Neural cell (in vitro differentiated cells): Measurements from ENCODE around the gene CHTF18. TPM values are rescaled to one million over a fixed set of nuclear protein-coding genes. Genes with fewer than 3 reads are reported as not detected.

ENCODE experiments used
- H2AFZ ChIP-seq: fragments of 200-600, 300-800 bp; sonication (generic), shearing (Covaris generic); 2 replicates; pipeline ENCODE4 v1.6.0; 2014; ENCODE audit warnings: low read depth, mild to moderate bottlenecking, antibody characterized with exemption, low read length, moderate library complexity
- H3F3A ChIP-seq: fragments of 200-600 bp; shearing (Covaris generic); 2 replicates; pipeline ENCODE4 v1.6.1; 2016; ENCODE audit warnings: mild to moderate bottlenecking, moderate library complexity, mixed read lengths, antibody characterized with exemption, low read length; ENCODE audit not compliant: insufficient read depth, poor library complexity, severe bottlenecking
- H3K27ac ChIP-seq: fragments of 200-600, 300-800 bp; sonication (generic), shearing (Covaris generic); 2 replicates; pipeline ENCODE4 v1.5.1; 2014; ENCODE audit warnings: mild to moderate bottlenecking, low read length, moderate library complexity
- H3K27me3 ChIP-seq: fragments of 300-800, 200-600 bp; sonication (generic), shearing (Covaris generic); 2 replicates; pipeline ENCODE4 v1.6.0; 2014; ENCODE audit warnings: mild to moderate bottlenecking, low read depth, low read length, moderate library complexity; ENCODE audit not compliant: insufficient read depth
- H3K36me3 ChIP-seq: fragments of 300-800, 200-600 bp; sonication (generic), shearing (Covaris generic); 2 replicates; pipeline ENCODE4 v1.5.1; 2014; ENCODE audit warnings: mild to moderate bottlenecking, antibody characterized with exemption, low read length, moderate library complexity; ENCODE audit not compliant: insufficient read depth
- H3K4me2 ChIP-seq: fragments of 300-800, 200-600 bp; sonication (generic), shearing (Covaris generic); 2 replicates; pipeline ENCODE4 v1.6.0; 2014; ENCODE audit warnings: mild to moderate bottlenecking, low read length
- H3K4me3 ChIP-seq: fragments of 300-800, 200-600 bp; sonication (generic), shearing (Covaris generic); 2 replicates; pipeline ENCODE4 v1.5.1; 2014; ENCODE audit warnings: mild to moderate bottlenecking, low read length, moderate library complexity
- H3K79me2 ChIP-seq: fragments of 200-600 bp; shearing (Covaris generic); replicated peaks from 2 replicates; pipeline ENCODE4 v1.6.0; 2014; ENCODE audit warnings: mild to moderate bottlenecking, low read length, moderate library complexity; ENCODE audit not compliant: insufficient read depth
- H3K9ac ChIP-seq: fragments of 300-800, 200-600 bp; sonication (generic), shearing (Covaris generic); 2 replicates; pipeline ENCODE4 v1.6.1; 2016; ENCODE audit warnings: mild to moderate bottlenecking, low read length, mixed read lengths
- H3K9me2 ChIP-seq: fragments of 200-600 bp; shearing (Covaris generic); 2 replicates; pipeline ENCODE4 v1.6.1; 2016; ENCODE audit warnings: mild to moderate bottlenecking, low read length, mixed read lengths; ENCODE audit not compliant: insufficient read depth
- H3K9me3 ChIP-seq: fragments of 200-600, 300-800 bp; sonication (generic), shearing (Covaris generic); 2 replicates; pipeline ENCODE4 v1.6.1; 2016; ENCODE audit warnings: mild to moderate bottlenecking, mixed run types, low read length, moderate library complexity, mixed read lengths
- H4K20me1 ChIP-seq: fragments of 200-600 bp; shearing (Covaris generic); 2 replicates; pipeline ENCODE4 v1.6.1; 2016; ENCODE audit warnings: mild to moderate bottlenecking, mixed run types; ENCODE audit not compliant: insufficient read depth
- EP300 ChIP-seq: fragments of 450-650 bp; conservative IDR thresholded peaks from 2 replicates; pipeline ENCODE4 v1.6.1; 2014; ENCODE audit warnings: antibody characterized with exemption, mild to moderate bottlenecking, moderate library complexity; ENCODE audit not compliant: poor library complexity, severe bottlenecking
- EZH2 ChIP-seq: fragments of 200-600, 300-800 bp; shearing (Covaris generic), sonication (generic); IDR thresholded peaks from 2 replicates; pipeline ENCODE4 v1.6.1; 2014; ENCODE audit warnings: antibody characterized with exemption, low read length, borderline replicate concordance, mild to moderate bottlenecking; ENCODE audit not compliant: insufficient read depth, poor library complexity, severe bottlenecking
- MXI1 ChIP-seq: fragments of 450-650 bp; conservative IDR thresholded peaks from 2 replicates; pipeline ENCODE4 v1.6.1; 2014; ENCODE audit warnings: antibody characterized with exemption, mild to moderate bottlenecking; ENCODE audit not compliant: poor library complexity, severe bottlenecking
- POLR2AphosphoS5 ChIP-seq: IDR thresholded peaks from 2 replicates; pipeline ENCODE4 v1.6.1; 2012
- RAD21 ChIP-seq: fragments of 450-650 bp; conservative IDR thresholded peaks from 2 replicates; pipeline ENCODE4 v1.6.1; 2014; ENCODE audit warnings: antibody characterized with exemption, mild to moderate bottlenecking, moderate library complexity
- SMC3 ChIP-seq: fragments of 450-650 bp; conservative IDR thresholded peaks from 2 replicates; pipeline ENCODE4 v1.6.1; 2014; ENCODE audit warnings: antibody characterized with exemption, mild to moderate bottlenecking, moderate library complexity; ENCODE audit not compliant: poor library complexity
- TAF1 ChIP-seq: IDR thresholded peaks from 2 replicates; pipeline ENCODE4 v1.6.1; 2012; ENCODE audit warnings: low read depth
- polyA plus RNA-seq: library from polyadenylated mRNA; depleted of rRNA; stranded (reverse); fragments of >200 nt; gene quantifications from 2 replicates; pipeline ENCODE4 v1.2.3, GENCODE V29; 2014
- TF ChIP-seq, protein P1 (sequence below): fragments of 450-650 bp; IDR thresholded peaks from 2 replicates; pipeline ENCODE4 v1.5.1; 2014; ENCODE audit warnings: antibody characterized with exemption, mild to moderate bottlenecking, moderate library complexity; ENCODE audit not compliant: poor library complexity, severe bottlenecking
- TF ChIP-seq, protein P2 (sequence below): IDR thresholded peaks from 2 replicates; pipeline ENCODE4 v1.6.1; 2012; ENCODE audit warnings: borderline replicate concordance

CHTF18 gene
- polyA plus RNA-seq, 1 donor from 2014 or later = 31.2 TPM

DNA sequence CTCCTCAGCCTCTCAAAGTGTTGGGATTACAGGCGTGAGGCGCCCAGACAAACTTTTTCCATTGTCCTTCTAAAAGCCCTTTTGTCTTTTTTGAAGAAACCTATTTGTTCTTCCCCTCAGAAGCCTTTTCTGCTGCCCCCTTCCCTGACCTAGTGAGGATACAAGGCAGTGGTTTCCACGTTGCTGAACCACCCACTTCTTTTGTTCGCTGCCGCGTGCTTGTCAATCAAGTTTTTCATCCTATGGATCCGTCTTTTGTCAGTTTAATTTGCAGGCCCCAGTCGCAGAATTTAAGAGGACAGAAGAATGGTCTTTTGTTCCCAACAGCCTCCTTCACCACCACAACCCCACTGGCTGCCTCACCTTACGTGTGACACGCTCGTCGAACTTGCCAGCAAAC lies 32.3 kb downstream of the CHTF18 start:
- Histone ChIP-seq H3K4me2 (no peak overlapping the region), H3K9ac (no peak overlapping the region), H3K36me3 (no peaks in the 10 kb centered on the region), H3K4me3 (no peak overlapping the region), H3K9me3 (no peaks in the 10 kb centered on the region), H3K79me2 (no peaks in the 10 kb centered on the region), H3K9me2 (no peaks in the 10 kb centered on the region), H4K20me1 (no peaks in the 10 kb centered on the region), H3F3A (no peaks in the 10 kb centered on the region), H2AFZ (no peak overlapping the region), H3K27ac (no peak overlapping the region), H3K27me3 (no peaks in the 10 kb centered on the region)
- TF ChIP-seq TAF1 (no peak), MXI1 (no peak), EZH2 (no peak), EP300 (no peak), SMC3 (no peak)
- TF ChIP-seq, protein P1, sequence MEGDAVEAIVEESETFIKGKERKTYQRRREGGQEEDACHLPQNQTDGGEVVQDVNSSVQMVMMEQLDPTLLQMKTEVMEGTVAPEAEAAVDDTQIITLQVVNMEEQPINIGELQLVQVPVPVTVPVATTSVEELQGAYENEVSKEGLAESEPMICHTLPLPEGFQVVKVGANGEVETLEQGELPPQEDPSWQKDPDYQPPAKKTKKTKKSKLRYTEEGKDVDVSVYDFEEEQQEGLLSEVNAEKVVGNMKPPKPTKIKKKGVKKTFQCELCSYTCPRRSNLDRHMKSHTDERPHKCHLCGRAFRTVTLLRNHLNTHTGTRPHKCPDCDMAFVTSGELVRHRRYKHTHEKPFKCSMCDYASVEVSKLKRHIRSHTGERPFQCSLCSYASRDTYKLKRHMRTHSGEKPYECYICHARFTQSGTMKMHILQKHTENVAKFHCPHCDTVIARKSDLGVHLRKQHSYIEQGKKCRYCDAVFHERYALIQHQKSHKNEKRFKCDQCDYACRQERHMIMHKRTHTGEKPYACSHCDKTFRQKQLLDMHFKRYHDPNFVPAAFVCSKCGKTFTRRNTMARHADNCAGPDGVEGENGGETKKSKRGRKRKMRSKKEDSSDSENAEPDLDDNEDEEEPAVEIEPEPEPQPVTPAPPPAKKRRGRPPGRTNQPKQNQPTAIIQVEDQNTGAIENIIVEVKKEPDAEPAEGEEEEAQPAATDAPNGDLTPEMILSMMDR = no peak
- TF ChIP-seq, protein P2, sequence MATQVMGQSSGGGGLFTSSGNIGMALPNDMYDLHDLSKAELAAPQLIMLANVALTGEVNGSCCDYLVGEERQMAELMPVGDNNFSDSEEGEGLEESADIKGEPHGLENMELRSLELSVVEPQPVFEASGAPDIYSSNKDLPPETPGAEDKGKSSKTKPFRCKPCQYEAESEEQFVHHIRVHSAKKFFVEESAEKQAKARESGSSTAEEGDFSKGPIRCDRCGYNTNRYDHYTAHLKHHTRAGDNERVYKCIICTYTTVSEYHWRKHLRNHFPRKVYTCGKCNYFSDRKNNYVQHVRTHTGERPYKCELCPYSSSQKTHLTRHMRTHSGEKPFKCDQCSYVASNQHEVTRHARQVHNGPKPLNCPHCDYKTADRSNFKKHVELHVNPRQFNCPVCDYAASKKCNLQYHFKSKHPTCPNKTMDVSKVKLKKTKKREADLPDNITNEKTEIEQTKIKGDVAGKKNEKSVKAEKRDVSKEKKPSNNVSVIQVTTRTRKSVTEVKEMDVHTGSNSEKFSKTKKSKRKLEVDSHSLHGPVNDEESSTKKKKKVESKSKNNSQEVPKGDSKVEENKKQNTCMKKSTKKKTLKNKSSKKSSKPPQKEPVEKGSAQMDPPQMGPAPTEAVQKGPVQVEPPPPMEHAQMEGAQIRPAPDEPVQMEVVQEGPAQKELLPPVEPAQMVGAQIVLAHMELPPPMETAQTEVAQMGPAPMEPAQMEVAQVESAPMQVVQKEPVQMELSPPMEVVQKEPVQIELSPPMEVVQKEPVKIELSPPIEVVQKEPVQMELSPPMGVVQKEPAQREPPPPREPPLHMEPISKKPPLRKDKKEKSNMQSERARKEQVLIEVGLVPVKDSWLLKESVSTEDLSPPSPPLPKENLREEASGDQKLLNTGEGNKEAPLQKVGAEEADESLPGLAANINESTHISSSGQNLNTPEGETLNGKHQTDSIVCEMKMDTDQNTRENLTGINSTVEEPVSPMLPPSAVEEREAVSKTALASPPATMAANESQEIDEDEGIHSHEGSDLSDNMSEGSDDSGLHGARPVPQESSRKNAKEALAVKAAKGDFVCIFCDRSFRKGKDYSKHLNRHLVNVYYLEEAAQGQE = no peak

DNA sequence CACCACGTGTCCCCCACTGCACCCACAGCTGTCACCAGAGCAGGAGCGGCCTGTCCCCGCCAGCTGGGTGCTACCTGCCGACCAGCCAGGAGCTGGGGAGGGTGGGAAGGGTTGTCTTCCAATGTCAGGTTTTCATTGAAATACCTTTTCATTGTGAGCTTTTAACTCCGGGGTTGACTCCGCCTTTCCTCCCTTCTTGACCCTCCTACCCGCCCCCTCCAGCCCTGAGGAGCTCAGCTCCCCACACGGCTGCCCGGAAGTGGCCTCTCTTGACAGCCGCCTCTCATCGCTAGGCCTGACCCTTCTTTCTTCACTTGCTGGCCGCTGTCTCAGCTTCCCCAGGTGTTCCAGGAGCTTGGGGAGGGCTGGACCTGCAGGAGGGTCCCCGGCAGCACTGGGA lies 33.3 kb downstream of the CHTF18 start:
- Histone ChIP-seq H3K36me3 (no peaks in the 10 kb centered on the region), H3K27me3 (no peaks in the 10 kb centered on the region), H3F3A (no peaks in the 10 kb centered on the region), H3K9me2 (no peaks in the 10 kb centered on the region), H3K27ac (no peak overlapping the region), H2AFZ (no peak overlapping the region), H3K4me2 (no peak overlapping the region), H3K9ac (no peak overlapping the region), H3K79me2 (no peaks in the 10 kb centered on the region), H4K20me1 (no peaks in the 10 kb centered on the region), H3K9me3 (no peaks in the 10 kb centered on the region), H3K4me3 (no peak overlapping the region)
- TF ChIP-seq EZH2 = no peak
- no peak for TF ChIP-seq SMC3
- TF ChIP-seq, protein P1 = no peak
- TF ChIP-seq RAD21 = no peak
- TF ChIP-seq MXI1 = no peak
- TF ChIP-seq POLR2AphosphoS5 = no peak
